Body of pancreas (tissue), 4 donors: Measurements from ENCODE around the gene ACTL10. TPM values are rescaled to one million over a fixed set of nuclear protein-coding genes. Genes with fewer than 3 reads are reported as not detected.
A peak's percentile ranks its signal among the peaks of the same experiment; 100 is the strongest.

Source experiments
- ATAC-seq: fragments of 150-250 bp; one replicate; pipeline ENCODE4 v1.9.1; 2016
- DNase-seq, 4 donors: peaks; one replicate each; pipeline ENCODE4 v3.0.0-alpha.2; 2019
- H3K27ac ChIP-seq, 4 donors: fragments of 200-600 bp; sonication (generic); 1 replicate in 3 of 4; 2 replicates in 1 of 4; pipeline versions ENCODE4 v1.5.1 to v1.6.1; 2016 to 2019; ENCODE audit warnings: mild to moderate bottlenecking in 1 of 4, mixed read lengths in 1 of 4, moderate library complexity in 1 of 4
- H3K27me3 ChIP-seq, 2 donors: fragments of 200-600 bp; sonication (generic); one replicate each; pipeline ENCODE4 v1.6.0; 2016; ENCODE audit warnings: mild to moderate bottlenecking in 1 of 2
- H3K36me3 ChIP-seq, 2 donors: fragments of 200-600 bp; sonication (generic); replicated peaks in 1 of 2; 2 replicates each; pipeline ENCODE4 v1.5.1; 2016; ENCODE audit warnings: low read depth in 2 of 2; ENCODE audit not compliant: insufficient read depth in 1 of 2
- H3K4me1 ChIP-seq: fragments of 200-600 bp; sonication (generic); one replicate; pipeline ENCODE4 v1.6.0; 2016
- H3K4me3 ChIP-seq, 2 donors: fragments of 200-600 bp; sonication (generic); 1 replicate in 1 of 2; 2 replicates in 1 of 2; pipeline ENCODE4 v1.5.1; 2016 to 2019
- H3K9me3 ChIP-seq, 3 donors: fragments of 200-600 bp; sonication (generic); 1 replicate in 2 of 3; 2 replicates in 1 of 3; pipeline ENCODE4 v1.5.1; 2016
- CTCF ChIP-seq, 7 experiments: fragments of 450-650 bp in 4 of 7; fragments of 200-600 bp in 3 of 7; sonication (generic) in 3 of 7; IDR thresholded peaks; one replicate each; pipeline ENCODE4 v1.5.1; 2016 to 2019; ENCODE audit warnings: antibody characterized with exemption in 7 of 7
- POLR2A ChIP-seq, 3 donors: fragments of 450-650 bp; IDR thresholded peaks; one replicate each; pipeline ENCODE4 v1.6.1; 2016; ENCODE audit warnings: antibody characterized with exemption in 3 of 3, mild to moderate bottlenecking in 2 of 3
- WGBS, 2 donors: methylation state at CpG; one replicate each; pipeline ENCODE4 v1.1.5; 2017; 5-methylcytosine and 5-hydroxymethylcytosine counted together
- intact Hi-C: fragments of 100-400 bp; cut with DNase I; formaldehyde crosslinking; loops from one replicate; pipeline ENCODE4 v1.15.1; 2023
- total RNA-seq, 2 donors: library from RNA; depleted of rRNA; stranded (reverse); fragments of >200 nt; gene quantifications; one replicate each; pipeline ENCODE4 v1.1.0, GENCODE V29; 2016

ACTL10 gene
- total RNA-seq, 2 donors from 2014 or later = 4.0 to 4.9 TPM

- DNase-seq (no peak), ATAC-seq (no peak)
- no peak for TF ChIP-seq POLR2A (IDR thresholded peaks at IDR 0.05)
- no peak for TF ChIP-seq CTCF (IDR thresholded peaks at IDR 0.05)
- H3K9me3 ChIP-seq = no peaks in the 10 kb centered on the region
- 96 to 100% methylated on average over 3 to 10 of the region's 10 CpGs for WGBS, 2 donors
- intact Hi-C loops = loop anchor here (10.0 kb wide), 1 partner anchor 201 kb away; no protein-coding TSS in a partner anchor
- no peaks in the 10 kb centered on the region for H3K27me3 ChIP-seq
- H3K27ac ChIP-seq = peak overlapping the region in 1 of 4 donors; percentile 93
- H3K36me3 ChIP-seq = no peaks in the 10 kb centered on the region
- no peak overlapping the region for H3K4me3 ChIP-seq
- H3K4me1 ChIP-seq = peaks cover 29% of the 10 kb centered on the region
Observed at GRCh38 chr20:33656010-33656782, 10.5 kb upstream of the ACTL10 start.

GRCh38 chr20:33656783-33657703 is 9.7 kb upstream of the ACTL10 start:
- H3K9me3 ChIP-seq = no peaks in the 10 kb centered on the region
- WGBS, 2 donors = 94 to 98% methylated on average over 8 to 17 of the region's 17 CpGs

GRCh38 chr20:33657704-33658095 is 9.0 kb upstream of the ACTL10 start:
- Histone ChIP-seq H3K9me3 (no peaks in the 10 kb centered on the region), H3K4me3 (no peak overlapping the region), H3K27ac (no peak overlapping the region), H3K27me3 (no peaks in the 10 kb centered on the region), H3K4me1 (peaks cover 31% of the 10 kb centered on the region), H3K36me3 (no peaks in the 10 kb centered on the region)
- TF ChIP-seq POLR2A (IDR thresholded peaks at IDR 0.05) = no peak
- ATAC-seq (no peak), DNase-seq (no peak)
- WGBS, 2 donors = 92 to 94% methylated on average over 5 to 12 of the region's 12 CpGs
- intact Hi-C loops = loop anchor here (10.0 kb wide), 1 partner anchor 203 kb away; no protein-coding TSS in a partner anchor

More at GRCh38 chr20:33656783-33657703, 9.7 kb upstream of the ACTL10 start:
- TF ChIP-seq CTCF (IDR thresholded peaks at IDR 0.05) (no peak), POLR2A (IDR thresholded peaks at IDR 0.05) (no peak)
- no peak overlapping the region for H3K27ac ChIP-seq
- ATAC-seq (no peak), DNase-seq (no peak)
- intact Hi-C loops = loop anchor here (10.0 kb wide), 1 partner anchor 202 kb away; no protein-coding TSS in a partner anchor
- no peak overlapping the region for H3K4me3 ChIP-seq
- no peaks in the 10 kb centered on the region for H3K27me3 ChIP-seq
- H3K36me3 ChIP-seq = no peaks in the 10 kb centered on the region
- H3K4me1 ChIP-seq = peaks cover 29% of the 10 kb centered on the region

- H3K36me3 ChIP-seq = no peaks in the 10 kb centered on the region
- H3K4me3 ChIP-seq = no peak overlapping the region
- no peak for DNase-seq
- H3K27me3 ChIP-seq = no peaks in the 10 kb centered on the region
- WGBS, 2 donors = 89 to 95% methylated on average over 5 to 8 of the region's 8 CpGs
- TF ChIP-seq CTCF (IDR thresholded peaks at IDR 0.05) = no peak
- TF ChIP-seq POLR2A (IDR thresholded peaks at IDR 0.05) = no peak
- intact Hi-C loops = loop anchor here (10.0 kb wide), 1 partner anchor 204 kb away; no protein-coding TSS in a partner anchor
- H3K9me3 ChIP-seq = no peaks in the 10 kb centered on the region
- H3K4me1 ChIP-seq = peaks cover 28% of the 10 kb centered on the region
- no peak for ATAC-seq
- H3K27ac ChIP-seq = no peak overlapping the region
Observed at GRCh38 chr20:33658510-33658909, 8.2 kb upstream of the ACTL10 start.

GRCh38 chr20:33658929-33659328 is 7.8 kb upstream of the ACTL10 start:
- DNase-seq (no peak), ATAC-seq (no peak)
- Histone ChIP-seq H3K27ac (no peak overlapping the region), H3K27me3 (no peaks in the 10 kb centered on the region), H3K9me3 (no peaks in the 10 kb centered on the region), H3K4me3 (no peak overlapping the region), H3K36me3 (no peaks in the 10 kb centered on the region), H3K4me1 (peaks cover 26% of the 10 kb centered on the region)
- TF ChIP-seq POLR2A (IDR thresholded peaks at IDR 0.05) (no peak), CTCF (IDR thresholded peaks at IDR 0.05) (no peak)
- intact Hi-C loops = loop anchor here (10.0 kb wide), 1 partner anchor 204 kb away; no protein-coding TSS in a partner anchor
- 93 to 99% methylated on average over 4 of the region's 4 CpGs for WGBS, 2 donors
